HEK293 (cell line): Measurements from ENCODE around the gene USF1.

Experiments
- CTCF ChIP-seq: fragments of 450-650 bp; formaldehyde crosslinking; IDR thresholded peaks from 2 replicates; pipeline ENCODE4 v1.5.1; 2016; ENCODE audit warnings: missing biosample characterization, missing genetic modification characterization
- TRIM28 ChIP-seq: IDR thresholded peaks from 2 replicates; pipeline ENCODE4 v1.6.1; 2011; ENCODE audit warnings: low read length, control low read depth, borderline replicate concordance
- ZNF112 ChIP-seq: fragments of 450-650 bp; formaldehyde crosslinking; IDR thresholded peaks from 2 replicates; pipeline ENCODE4 v1.5.0; 2017; ENCODE audit warnings: missing biosample characterization, missing genetic modification characterization
- ZNF174 ChIP-seq: fragments of 450-650 bp; formaldehyde crosslinking; IDR thresholded peaks from 2 replicates; pipeline ENCODE4 v1.5.0; 2017; ENCODE audit warnings: missing biosample characterization, mild to moderate bottlenecking, missing genetic modification characterization
- ZNF292 ChIP-seq: fragments of 450-650 bp; formaldehyde crosslinking; IDR thresholded peaks from 2 replicates; pipeline ENCODE4 v1.5.1; 2016; ENCODE audit warnings: low read depth, missing biosample characterization, missing genetic modification characterization, borderline replicate concordance
- ZNF335 ChIP-seq: fragments of 450-650 bp; formaldehyde crosslinking; conservative IDR thresholded peaks from 2 replicates; pipeline ENCODE4 v1.5.1; 2016; ENCODE audit warnings: missing biosample characterization, missing genetic modification characterization

- TF ChIP-seq CTCF (no peak), ZNF292 (tag by site-specific recombination) (no peak), ZNF112 (no peak), ZNF174 (no peak), ZNF335 (peak; percentile 96), TRIM28 (0 out of 2 replicates have a peak, but pooled peaks have one; percentile 34)
Measured at GRCh38 chr1:161044908-161045735, 655 bp downstream of the USF1 start.
